HG03575 (cell line): ENCODE results near the gene TRIM16.
"Not testable (repeated sequence)": the region's sequence is repeated elsewhere in the genome, so short reads cannot be mapped to it uniquely, and the experiment has no call there.

ENCODE experiments used
- ATAC-seq: cut with Tn5 transposase; IDR thresholded peaks from one replicate; pipeline ENCODE4 v1.9.1; 2021; ENCODE audit not compliant: unreplicated experiment, insufficient number of reproducible peaks, low FRiP score; ENCODE audit errors: extremely low read depth

Gene TRIM16

DNA sequence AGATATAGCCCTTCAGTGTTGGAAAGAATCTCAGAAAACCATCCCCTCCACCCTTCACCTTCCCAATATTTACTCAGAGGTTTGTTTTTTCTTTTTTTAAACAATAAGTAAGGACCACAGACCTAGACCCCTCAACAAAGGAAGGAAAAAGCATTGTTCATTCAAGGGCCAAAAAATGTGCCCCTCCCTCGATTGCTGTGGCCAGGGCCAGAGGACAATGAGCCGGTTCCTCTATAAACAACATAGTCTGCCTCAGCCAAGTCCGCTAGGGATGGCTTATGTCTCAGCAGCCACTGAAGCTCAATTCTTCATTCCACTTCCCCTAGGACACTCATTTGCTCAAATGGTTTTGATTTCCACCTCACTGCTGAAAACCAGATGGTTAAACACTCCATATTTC lies 24.0 kb downstream of the TRIM16 start:
- no peak for ATAC-seq

DNA sequence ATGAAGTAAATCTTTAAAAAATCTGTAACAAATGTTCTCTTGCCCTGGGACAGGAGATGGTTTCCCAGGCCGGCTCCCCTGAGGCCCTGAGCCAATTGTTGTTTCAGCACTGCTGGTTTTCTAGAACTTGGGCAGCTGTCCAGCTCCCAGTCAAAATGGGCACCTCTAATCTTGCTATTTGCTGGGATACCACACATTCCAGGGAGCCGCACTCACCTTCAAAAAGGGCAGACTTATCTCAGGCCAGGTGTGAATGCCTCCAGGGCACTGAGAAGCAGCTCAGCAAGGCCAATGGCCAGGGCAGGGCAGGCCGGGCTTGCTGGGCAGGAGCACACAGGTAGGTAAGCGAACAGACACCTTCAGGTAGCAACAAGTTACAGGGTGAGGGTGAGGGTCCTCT lies 24.4 kb downstream of the TRIM16 start:
- no peak for ATAC-seq

DNA sequence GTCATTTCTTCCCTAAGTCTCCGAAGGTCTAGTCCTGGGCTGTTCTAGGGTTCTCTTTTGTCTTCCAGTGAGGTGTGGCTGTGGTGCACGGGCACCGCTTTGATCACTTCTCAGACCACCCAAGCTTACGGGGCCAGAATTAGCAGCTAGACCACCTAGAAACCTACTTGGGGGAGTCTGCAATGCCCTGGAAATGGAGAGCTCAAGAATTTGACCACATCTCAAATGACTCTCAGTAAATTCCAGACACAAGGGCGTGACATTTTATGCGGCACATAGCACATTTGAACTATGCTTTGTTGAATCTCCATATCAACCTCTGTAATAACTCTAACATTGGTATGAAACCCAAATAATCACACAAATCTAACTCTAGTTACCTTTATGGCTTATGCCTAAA lies 24.9 kb downstream of the TRIM16 start:
- ATAC-seq = no peak

DNA sequence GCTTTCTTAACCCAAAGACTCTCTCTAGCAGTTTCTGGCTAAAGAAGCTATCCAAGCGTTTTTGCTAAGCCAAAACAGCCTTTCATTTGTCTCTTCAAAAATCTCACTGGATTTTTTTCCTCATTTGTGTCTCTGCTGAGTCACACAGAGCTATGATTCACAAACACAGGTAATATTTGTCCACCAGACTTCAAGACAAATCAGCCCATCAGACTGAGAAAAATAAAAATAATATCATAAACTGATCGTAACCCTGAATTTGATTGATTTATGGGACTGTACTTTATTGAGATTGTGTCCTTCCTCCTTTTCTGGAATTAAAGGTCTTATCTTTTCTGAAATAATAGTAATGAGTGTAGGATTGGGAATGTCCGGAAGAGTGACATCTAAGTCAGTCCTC lies 25.8 kb downstream of the TRIM16 start:
- no peak for ATAC-seq

DNA sequence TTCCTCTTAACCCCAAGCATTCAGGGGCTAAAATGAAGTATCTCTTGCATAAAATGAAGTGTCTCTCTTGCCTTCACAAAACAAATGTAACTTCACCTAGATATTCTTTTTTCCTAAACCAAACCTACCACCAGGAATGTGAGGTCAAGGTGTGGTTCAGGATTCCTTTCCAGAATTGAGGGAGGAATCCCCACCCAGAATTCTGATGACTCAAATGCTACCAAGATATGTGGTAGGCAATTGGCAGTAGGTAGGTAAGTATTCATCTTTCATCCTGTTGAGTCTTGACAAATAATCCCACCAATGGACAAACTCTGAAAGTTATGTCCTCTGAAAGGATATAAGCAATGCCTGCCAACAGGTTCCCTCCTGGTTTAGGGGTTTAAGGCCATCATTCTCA lies 26.2 kb downstream of the TRIM16 start:
- no peak for ATAC-seq

DNA sequence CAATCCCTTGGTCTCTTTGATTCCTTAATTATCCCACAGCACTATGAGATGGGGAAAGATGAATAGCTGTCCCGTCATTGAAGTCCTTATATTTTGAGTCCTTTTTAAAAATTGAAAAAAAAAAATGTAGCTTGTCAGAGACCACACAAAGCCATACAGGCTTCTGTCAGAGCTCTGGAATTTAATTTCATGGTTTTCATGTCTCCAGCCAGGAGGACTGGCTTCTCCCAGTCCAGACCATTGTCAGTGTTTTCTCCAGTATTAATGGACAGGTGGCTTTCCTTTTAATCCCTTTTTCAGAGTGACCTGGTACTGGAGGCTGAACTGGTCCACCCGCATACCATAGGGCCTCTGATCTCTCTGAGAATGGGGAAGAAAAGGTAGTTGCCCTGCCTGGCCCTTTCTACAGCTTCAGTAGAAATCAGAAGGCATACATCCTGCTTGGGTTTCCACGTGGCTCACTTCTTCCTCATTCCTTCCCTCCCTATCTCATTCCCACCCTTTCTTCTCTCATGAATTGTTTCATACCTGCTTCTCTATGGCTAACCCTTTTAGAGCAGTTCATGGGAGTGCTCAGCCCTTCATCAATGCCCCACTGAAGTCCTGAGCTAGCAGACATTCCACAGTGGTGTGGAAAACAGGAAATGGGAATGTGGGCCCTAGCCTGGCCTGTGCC lies 29.1 kb downstream of the TRIM16 start:
- ATAC-seq = no peak

DNA sequence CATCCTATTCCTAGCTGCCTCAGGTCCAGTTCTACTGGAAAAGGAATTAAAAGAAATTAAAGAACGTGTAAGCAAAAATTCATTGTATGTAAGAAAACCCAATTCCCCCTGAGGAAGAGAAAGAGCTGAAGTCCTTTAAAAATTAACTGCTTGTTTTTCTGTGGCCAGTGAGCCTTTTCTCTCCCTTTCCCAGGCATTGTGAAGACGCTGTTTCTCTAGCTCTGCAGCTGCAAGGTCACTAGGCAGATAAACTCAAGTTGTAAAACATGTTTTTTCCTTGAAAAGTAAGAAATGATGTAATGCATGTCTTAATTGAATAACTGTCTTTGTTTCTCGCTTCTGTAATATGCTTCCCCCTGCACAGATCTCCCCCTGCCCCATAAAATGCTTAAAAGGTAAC lies 29.7 kb downstream of the TRIM16 start:
- not testable (repeated sequence) for ATAC-seq

DNA sequence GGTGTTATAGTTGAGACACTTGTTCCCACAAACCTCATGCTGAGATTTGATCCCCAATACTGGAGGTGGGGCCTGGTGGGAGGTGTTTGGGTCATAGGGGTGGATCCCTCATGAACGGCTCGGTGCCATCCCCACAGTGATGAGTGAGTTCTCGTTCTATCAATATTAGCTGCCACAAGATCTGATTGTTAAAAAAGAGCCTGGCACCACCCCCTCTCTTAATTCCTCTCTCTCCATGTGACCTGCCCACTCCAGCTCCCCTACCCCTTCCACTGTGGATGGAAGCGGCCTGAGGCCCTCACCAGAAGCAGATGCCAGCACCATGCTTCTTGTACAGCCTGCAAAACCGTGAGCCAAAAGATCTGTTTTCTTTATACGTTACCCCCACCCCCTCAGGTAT lies 31.2 kb downstream of the TRIM16 start:
- ATAC-seq = no peak

DNA sequence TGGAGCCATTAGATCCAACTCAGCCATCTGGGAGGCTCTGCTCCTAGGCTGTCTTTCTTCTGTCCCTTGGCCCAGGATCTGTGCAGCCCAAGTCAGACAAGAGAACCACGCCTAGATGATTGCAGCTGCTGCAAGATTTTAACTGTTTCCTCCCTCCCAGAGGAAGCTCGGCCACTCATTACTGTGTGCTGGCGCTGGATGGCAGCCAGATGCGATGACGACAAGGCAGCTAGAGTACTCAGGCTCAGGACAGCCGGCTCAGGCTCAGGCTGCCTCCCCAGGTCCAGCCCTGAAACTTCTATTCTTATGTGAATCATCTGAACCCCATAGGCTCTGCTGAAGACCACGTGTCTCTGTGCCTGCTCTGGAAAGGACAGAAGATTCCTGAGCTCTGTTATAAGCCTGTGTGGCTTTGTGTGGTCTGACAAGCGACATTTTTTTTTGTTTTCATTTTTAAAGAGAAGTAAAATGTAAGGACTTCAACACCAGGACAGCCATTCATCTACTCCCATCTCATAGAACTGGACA lies 32.5 kb downstream of the TRIM16 start:
- peak; percentile 49 for ATAC-seq

DNA sequence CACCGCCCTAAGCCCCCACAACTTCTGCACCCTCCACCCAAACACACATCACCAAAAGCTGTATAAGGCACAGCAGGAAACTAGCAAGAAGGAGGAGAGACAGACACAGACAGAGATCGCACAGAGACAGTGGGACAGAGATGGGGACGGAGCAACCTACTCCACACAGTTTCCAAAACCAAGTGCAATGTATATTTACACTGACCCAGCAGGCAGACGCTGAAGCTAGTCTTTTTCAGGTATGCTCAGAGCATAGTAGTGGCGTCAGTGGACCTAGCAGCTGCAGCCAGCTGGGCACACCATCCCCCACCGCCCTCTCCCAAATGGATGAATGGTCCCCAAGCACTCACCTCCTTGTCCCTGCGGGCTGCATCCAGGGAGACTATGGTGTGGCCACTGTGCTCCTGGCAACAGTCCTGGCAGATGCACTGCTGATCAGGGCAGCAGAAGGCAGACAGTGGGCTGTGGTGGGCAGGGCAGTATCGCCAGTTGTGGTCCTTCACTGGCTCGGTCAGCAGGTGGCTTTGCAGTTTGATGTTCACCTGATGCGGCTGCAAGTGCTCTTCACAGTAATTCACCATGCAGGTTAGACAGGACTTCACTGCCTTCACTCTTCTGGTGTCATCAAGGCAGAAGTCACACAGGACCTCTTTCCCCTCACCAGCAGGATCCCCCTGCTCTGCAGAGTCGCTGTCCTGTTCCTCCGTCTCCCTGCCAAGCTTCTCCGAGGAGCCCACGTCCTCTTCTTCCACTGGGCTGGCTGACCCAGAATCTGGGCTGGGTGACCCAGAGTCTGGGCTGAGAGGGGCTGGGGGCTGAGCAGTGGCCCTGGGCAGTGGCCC lies 33.1 kb downstream of the TRIM16 start:
- ATAC-seq = no peak

DNA sequence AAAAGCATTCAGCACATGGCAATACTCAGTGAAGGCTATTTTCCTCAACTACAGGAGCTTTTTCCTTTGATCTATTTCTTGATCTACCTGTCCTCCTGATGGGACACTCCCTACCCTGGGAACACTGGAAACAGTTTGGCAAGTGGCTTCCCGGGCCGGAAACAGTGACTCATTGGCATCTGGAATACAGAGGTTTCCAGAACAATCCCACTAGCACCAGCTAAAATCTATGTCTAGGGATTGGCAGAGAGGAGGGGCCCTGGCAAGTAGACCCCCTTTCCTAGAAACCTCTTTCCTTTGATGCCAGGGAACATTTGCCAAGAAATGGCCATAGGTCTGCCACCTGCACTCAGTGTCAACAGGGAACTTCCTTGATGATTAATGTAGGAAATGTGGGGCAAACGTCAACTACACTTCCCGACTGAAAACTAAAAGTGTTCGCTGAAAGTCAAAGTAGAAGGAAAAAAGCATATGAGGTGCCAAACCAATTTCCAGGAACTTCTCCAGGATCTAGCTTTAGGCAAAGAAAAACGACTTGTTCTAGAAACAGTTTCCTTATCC lies 34.2 kb downstream of the TRIM16 start:
- no peak for ATAC-seq

DNA sequence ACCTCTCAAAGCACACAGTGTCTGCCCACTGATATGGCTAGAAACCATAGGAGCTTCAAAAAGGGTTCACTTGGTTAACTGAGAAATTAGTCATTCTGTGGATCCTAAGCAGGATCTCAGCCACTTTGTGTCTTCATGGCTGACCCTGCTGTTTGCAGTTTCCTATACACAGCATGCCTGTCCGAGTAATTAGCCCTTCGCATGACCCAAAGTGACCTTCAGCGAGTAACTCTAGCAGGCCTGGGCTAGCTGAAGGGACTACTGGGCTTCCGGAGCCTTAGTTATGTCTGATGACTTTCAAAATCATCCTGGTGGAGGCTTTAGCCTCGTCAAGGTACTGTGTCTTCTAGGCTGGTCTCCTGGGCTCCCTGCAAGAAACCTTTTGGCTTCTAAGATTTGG lies 35.7 kb downstream of the TRIM16 start:
- ATAC-seq = no peak

DNA sequence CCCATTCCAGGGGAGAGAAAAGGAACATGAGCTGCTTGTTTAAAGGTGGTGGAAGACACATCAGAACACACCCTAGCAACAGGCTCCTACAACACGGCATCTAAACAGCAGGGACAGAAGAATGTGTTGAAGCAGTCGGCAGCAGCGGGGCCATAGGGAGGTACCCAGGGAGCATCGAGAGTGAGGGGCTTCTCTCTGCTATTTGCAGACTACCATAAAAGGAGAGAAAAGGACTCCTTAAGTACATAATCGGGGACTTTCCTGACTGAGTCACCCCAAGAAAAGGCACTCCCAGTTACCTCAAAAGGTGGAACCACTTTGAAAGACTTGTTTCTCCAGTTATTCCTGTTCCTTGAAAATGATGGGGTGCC lies 38.2 kb downstream of the TRIM16 start:
- not testable (repeated sequence) for ATAC-seq

DNA sequence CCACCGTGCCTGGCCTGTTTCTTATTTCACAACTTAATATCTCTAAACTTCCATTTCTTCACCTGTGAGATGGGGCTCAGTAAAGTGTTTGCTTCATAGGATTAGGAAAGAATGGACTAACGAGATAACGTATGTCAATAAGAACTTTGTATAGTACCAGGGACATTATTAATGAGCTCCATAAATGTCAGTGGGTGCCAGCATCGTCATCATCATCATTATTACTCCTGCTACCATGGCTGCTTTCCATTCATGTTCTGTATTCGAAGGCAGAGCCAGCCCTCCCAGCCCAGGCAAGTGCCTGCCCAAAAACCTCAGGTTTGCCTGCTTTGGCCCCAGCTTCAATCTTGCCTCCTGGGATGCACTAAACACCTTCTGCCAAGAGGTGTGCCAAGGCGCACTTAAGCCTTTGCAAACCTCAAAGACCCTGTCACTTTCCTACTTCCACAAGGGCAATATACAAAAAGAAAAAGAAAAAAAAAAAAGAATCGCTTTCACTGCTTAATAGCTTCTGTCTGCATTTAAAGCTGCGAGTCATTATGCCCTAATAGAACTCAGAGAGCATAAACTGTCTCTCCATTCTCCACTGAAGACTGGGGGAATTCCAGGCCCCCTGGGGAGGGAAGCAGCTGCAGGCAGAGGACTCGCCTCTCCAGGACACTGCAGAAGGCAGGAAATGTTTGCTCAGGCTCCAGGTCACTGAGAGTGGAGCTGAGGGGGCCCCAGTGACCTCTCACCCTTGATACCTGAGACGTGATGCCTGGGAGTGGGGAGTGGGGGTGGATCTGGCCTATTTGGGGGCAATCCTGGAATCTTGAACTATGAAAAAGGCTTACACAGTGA lies 38.8 kb downstream of the TRIM16 start:
- ATAC-seq = not testable (repeated sequence)

DNA sequence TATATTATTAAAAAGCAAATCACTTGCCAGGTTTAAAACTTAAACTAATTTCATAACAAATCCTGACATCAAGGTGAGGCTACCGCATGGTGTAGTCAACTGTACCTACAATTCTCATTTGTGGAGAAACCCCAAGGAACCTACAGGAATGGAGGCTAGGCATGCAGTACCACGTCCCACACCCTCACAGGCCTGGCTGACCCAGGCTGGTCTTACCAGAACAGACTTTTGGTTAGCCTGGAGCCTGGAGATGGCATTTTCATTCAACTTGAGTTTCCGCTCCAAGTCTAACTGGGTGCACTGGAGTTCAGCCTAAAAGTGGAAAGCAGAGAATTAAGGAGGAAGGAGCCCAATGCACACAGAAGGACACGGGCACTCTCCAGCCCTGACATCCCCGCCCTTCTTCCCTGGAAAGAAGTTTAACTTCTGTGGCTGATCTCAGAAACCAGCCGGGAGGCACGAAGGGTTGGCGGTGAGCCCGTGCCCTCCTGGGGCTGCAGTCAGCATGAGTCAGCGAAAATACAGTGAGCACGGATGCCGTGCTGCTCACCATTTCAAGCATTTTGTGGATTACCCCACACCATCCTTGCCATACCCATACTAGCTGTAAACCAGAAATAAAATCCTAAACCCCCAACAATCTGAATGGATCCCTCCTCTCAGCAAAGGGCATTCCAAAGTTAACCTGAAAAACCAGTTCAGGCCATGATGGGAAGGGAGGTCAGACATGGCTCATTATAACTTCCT lies 41.4 kb downstream of the TRIM16 start:
- not testable (repeated sequence) for ATAC-seq

DNA sequence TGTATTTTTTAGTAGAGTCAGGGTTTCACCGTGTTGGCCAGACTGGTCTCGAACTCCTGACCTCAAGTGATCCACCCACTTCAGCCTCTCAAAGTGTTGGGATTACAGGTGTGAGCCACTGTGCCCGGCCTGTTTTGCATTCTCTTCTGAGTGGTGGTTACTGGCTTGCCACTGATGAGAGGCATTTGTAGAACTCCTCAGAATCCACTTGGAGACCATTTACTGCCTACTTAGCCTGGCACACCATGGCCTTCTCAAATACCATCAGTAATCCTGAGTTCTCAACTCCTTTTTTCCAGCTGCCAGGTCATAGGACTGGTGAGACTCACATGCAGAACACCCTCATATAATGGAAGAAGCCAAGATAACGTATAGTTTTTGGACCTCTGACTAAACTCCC lies 42.1 kb downstream of the TRIM16 start:
- ATAC-seq = not testable (repeated sequence)

DNA sequence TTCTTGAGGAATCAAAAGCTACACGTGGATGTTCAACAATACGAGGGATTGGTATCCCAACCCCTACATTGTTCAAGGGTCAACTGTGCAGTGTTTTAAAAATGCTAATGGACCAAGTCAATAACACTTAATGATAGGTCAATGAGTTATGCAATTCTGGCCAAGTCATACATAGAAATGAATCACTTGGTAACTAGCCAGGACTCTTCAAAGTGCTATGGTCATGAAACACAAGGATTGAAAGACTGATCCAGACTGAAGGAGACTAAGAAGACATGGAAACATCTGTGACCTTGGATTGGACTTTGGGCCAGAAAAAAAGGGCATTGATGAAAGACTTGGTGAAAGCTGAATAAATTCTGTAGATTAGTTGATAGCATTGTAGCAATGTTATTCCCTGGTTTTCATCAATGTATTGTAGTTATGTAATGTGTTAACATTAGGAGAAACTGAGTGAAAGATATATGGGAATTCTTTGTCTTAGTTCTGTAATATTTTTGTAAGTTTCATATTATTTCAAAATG lies 53.1 kb downstream of the TRIM16 start:
- not testable (repeated sequence) for ATAC-seq

DNA sequence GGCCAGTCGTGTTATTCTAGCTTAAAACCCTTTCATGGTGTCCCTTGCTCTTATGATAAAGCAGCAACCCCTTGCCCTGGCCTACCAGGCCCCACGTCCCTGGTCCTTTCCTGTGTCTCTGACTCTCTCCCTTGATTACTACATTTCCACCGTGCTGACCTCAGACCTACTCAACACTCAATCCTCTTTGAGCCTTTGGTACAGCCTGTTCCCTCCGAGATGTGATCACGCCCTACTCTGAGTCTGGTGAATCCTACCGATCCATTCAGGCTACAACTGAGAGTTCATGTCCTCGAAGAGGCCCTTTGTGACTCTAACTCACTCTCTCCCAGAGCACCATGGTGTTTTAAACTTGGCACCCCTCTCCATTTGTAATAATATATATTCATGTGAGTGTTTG lies 54.1 kb downstream of the TRIM16 start:
- not testable (repeated sequence) for ATAC-seq
